NB4 (cell line): Measurements from ENCODE around the gene MTHFD1L.

Experiments
- POLR2A ChIP-seq: IDR thresholded peaks from 2 replicates; pipeline ENCODE4 v1.6.1; 2011; ENCODE audit warnings: mild to moderate bottlenecking; ENCODE audit not compliant: insufficient read length; ENCODE audit errors: extremely low read depth
- TF ChIP-seq, protein P1 (sequence below): IDR thresholded peaks from one replicate; pipeline ENCODE4 v1.5.1; 2012; ENCODE audit warnings: low read depth, low read length

DNA sequence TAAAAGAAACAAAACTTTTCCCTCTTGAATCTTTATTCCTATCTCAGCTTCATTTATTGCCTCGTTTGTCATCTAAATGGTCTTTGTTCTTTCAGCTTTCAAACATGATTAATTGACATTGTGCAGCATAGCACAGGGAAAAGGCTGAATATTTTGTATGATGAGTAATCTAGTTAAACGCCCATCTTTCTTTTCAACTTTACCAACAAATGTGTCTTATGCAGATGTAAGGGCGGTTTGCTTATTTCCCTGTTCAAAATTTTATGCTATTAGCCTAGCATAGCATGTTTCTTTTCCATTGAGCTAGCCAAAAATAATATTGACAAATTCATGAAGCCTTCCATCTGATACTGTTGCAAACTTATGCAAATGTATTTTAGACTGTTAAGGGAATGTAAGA is 197.8 kb downstream of the MTHFD1L start:
- no peak for TF ChIP-seq POLR2A
- TF ChIP-seq, protein P1, sequence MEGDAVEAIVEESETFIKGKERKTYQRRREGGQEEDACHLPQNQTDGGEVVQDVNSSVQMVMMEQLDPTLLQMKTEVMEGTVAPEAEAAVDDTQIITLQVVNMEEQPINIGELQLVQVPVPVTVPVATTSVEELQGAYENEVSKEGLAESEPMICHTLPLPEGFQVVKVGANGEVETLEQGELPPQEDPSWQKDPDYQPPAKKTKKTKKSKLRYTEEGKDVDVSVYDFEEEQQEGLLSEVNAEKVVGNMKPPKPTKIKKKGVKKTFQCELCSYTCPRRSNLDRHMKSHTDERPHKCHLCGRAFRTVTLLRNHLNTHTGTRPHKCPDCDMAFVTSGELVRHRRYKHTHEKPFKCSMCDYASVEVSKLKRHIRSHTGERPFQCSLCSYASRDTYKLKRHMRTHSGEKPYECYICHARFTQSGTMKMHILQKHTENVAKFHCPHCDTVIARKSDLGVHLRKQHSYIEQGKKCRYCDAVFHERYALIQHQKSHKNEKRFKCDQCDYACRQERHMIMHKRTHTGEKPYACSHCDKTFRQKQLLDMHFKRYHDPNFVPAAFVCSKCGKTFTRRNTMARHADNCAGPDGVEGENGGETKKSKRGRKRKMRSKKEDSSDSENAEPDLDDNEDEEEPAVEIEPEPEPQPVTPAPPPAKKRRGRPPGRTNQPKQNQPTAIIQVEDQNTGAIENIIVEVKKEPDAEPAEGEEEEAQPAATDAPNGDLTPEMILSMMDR, result no peak
